Activated naive CD4-positive, alpha-beta T cell treated with anti-CD3 and anti-CD28 coated beads, Interleukin-2, amount 50 U/mL, for 16 hours (primary cell): ENCODE data around the gene PLSCR3.

Experiments
- DNase-seq: peaks from one replicate; pipeline ENCODE4 v3.0.0-alpha.2; 2020

PLSCR3 gene

DNA sequence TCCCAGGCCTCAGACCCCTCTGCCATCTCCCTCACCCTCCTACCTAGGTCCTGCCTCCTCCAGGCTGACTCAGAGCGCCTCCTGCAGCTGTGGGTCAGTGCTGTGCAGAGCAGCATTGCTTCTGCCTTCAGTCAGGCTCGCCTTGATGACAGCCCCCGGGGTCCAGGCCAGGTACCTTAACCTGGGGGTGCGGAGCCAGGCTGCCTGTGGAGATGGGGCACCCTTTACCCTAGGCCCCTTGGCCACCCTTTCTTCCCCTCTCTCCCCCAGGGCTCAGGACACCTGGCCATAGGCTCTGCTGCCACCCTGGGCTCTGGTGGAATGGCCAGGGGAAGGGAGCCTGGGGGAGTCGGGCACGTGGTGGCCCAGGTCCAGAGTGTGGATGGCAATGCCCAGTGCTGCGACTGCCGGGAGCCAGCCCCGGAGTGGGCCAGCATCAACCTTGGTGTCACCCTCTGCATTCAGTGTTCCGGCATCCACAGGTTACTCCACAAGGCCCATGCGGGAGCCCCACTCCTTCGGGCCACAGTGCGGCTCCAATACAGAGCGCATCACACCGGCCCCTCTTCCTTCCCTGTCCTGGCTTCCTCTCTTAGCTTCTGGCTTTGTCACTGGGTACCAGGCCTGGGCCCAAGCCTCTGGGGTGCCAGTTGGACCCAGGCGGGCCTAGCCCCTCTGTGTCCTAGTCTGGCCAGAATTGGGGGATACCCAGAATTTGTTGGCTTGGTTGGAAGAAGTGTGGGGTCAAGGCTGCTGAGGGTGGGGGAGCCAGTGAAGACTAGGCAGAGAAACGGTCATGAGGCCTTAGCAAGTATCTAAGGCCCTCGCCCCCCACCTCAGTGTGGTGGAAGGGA lies 47.3 kb downstream of the PLSCR3 start:
- no peak for DNase-seq

DNA sequence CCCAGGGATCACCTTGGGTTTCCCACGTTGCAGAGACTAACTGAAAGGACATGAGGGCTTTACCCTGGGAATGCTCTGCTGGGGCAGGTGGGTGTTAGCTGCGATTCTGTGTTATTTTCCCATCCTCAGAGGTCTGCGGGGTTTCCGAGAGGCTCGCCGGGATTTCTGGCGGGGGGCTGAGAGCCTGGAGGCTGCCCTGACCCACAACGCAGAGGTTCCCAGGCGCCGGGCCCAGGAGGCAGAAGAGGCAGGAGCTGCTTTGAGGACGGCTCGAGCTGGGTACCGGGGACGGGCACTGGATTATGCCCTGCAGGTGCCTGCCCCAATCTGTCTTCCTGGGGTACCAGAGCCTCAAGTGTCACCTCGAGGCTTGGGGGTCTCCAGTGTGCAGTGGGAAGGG lies 51.1 kb downstream of the PLSCR3 start:
- DNase-seq: no peak

DNA sequence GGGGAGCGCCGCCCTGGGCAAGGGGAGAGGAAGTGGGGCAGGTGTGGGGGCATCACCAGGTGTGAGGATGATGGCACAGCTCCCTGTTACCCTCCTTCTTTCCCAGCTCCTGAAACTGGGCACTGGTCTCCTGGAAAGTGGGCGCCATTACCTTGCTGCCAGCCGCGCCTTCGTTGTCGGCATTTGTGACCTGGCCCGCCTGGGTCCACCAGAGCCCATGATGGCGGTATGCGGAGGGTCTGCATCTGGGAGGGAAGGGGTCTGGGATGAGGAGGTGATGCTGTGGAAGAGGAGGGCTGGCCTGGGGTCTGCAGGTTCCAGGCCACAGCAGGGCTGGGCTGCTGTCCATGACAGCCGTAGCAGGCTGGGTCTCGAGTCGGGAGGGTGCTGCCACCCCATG lies 52.5 kb downstream of the PLSCR3 start:
- no peak for DNase-seq

DNA sequence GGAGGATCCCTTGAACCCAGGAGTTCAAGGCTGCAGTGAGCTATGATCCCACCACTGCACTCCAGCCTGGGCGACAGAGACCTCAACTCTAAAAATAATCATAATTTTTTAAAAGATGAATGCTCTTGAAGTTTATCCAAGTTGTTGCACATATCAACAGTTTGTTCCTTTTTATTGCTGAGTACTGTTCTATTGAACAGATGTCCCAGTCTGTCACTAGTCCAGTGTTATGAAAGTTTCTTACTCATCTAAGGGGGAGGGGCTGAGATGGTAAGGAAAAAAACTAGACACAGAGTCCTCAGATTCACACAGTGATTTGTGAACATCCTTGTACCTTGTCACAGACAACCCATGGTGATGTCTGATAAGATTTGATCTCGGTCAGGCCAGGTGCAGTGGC lies 54.1 kb downstream of the PLSCR3 start:
- DNase-seq: no peak
